ENCODE data around the gene TUBB6. TPM values are rescaled to one million over a fixed set of nuclear protein-coding genes. Genes with fewer than 3 reads are reported as not detected.

The TUBB6 gene
- total and polyA plus RNA-seq, 12 donors = 15.7 to 90.8 (median 39.5) TPM

- peak overlapping the region in 2 of 4 donors; percentile 13 to 39 for H3K4me3 ChIP-seq
- WGBS, 4 donors = 2 to 7% (median 3%) methylated on average over 7 to 41 of the region's 41 CpGs
- H3K9me3 ChIP-seq (replicated peaks in 1 of 3) = no peaks in the 10 kb centered on the region
- intact Hi-C loops (cut with DNase I) = no loop called here
- peak in 1 of 2 donors; percentile 30 for TF ChIP-seq POLR2A (IDR thresholded peaks at IDR 0.05)
- TF ChIP-seq, protein P1, sequence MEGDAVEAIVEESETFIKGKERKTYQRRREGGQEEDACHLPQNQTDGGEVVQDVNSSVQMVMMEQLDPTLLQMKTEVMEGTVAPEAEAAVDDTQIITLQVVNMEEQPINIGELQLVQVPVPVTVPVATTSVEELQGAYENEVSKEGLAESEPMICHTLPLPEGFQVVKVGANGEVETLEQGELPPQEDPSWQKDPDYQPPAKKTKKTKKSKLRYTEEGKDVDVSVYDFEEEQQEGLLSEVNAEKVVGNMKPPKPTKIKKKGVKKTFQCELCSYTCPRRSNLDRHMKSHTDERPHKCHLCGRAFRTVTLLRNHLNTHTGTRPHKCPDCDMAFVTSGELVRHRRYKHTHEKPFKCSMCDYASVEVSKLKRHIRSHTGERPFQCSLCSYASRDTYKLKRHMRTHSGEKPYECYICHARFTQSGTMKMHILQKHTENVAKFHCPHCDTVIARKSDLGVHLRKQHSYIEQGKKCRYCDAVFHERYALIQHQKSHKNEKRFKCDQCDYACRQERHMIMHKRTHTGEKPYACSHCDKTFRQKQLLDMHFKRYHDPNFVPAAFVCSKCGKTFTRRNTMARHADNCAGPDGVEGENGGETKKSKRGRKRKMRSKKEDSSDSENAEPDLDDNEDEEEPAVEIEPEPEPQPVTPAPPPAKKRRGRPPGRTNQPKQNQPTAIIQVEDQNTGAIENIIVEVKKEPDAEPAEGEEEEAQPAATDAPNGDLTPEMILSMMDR (IDR thresholded peaks at IDR 0.05) = no peak
- H3K36me3 ChIP-seq (replicated peaks in 1 of 2) = no peaks in the 10 kb centered on the region
- H3K27me3 ChIP-seq = peaks cover 12% of the 10 kb centered on the region
- peaks cover 0 to 13% of the 10 kb centered on the region in 2 donors for H3K4me1 ChIP-seq (replicated peaks in 1 of 2)
- H3K27ac ChIP-seq = peak overlapping the region in 3 of 5 donors; percentile 0 to 82 (median 3)
- DNase-seq = peak in 6 of 7 donors; percentile 59 to 83 (median 70)
These were observed 20.2 kb upstream of the TUBB6 start for GRCh38 chr18:12287684-12288402.

GRCh38 chr18:12288403-12288755 lies 19.7 kb upstream of the TUBB6 start:
- no peak for TF ChIP-seq POLR2A (IDR thresholded peaks at IDR 0.05)
- TF ChIP-seq, protein P1 (IDR thresholded peaks at IDR 0.05) = no peak
- Histone ChIP-seq H3K27ac (peak overlapping the region in 1 of 5 donors; percentile 82), H3K36me3 (replicated peaks in 1 of 2) (no peaks in the 10 kb centered on the region), H3K4me1 (replicated peaks in 1 of 2) (peaks cover 0 to 13% of the 10 kb centered on the region in 2 donors), H3K9me3 (replicated peaks in 1 of 3) (no peaks in the 10 kb centered on the region), H3K4me3 (peak overlapping the region in 2 of 4 donors; percentile 13 to 39), H3K27me3 (peaks cover 12% of the 10 kb centered on the region)
- DNase-seq = no peak
- intact Hi-C loops (cut with DNase I) = no loop called here
- WGBS, 4 donors = 23 to 38% (median 30%) methylated on average over 8 to 10 of the region's 10 CpGs

DNA sequence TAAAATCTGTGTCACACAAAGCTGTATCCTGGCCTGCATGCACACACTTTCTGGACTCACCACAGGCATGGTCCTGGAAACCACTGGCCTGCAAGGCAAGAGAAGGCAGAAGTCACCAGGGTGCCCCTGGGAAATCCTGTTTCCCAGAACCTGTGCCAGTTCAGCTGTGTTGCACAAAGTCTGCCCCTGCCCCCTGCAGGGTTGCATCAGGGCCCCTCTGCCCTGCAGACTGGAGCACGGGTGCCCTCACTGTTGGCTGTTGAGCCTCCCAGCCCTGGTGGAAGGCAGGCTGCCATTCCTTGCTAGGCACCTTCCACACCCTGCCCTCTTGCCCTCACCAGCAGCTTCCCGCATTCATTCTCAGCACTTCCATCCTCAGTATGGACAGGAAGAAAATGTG lies 18.0 kb upstream of the TUBB6 start:
- Histone ChIP-seq H3K9me3 (replicated peaks in 1 of 3) (no peaks in the 10 kb centered on the region), H3K4me1 (replicated peaks in 1 of 2) (peaks cover 0 to 13% of the 10 kb centered on the region in 2 donors), H3K27me3 (peaks cover 12% of the 10 kb centered on the region), H3K27ac (no peak overlapping the region), H3K4me3 (no peak overlapping the region), H3K36me3 (replicated peaks in 1 of 2) (no peaks in the 10 kb centered on the region)
- no peak for DNase-seq
- TF ChIP-seq, protein P1 (IDR thresholded peaks at IDR 0.05) = no peak
- no peak for TF ChIP-seq POLR2A (IDR thresholded peaks at IDR 0.05)
- intact Hi-C loops (cut with DNase I) = no loop called here
- WGBS, 4 donors = 80 to 93% (median 88%) methylated on average over 1 to 2 of the region's 2 CpGs

GRCh38 chr18:12291161-12291560 lies 16.9 kb upstream of the TUBB6 start:
- no peak for DNase-seq
- no peaks in the 10 kb centered on the region for H3K36me3 ChIP-seq (replicated peaks in 1 of 2)
- WGBS, 4 donors = 72 to 83% (median 74%) methylated on average over 6 of the region's 6 CpGs
- peaks cover 0 to 13% of the 10 kb centered on the region in 2 donors for H3K4me1 ChIP-seq (replicated peaks in 1 of 2)
- H3K4me3 ChIP-seq = no peak overlapping the region
- no peak overlapping the region for H3K27ac ChIP-seq
- TF ChIP-seq POLR2A (IDR thresholded peaks at IDR 0.05) = no peak
- TF ChIP-seq, protein P1 (IDR thresholded peaks at IDR 0.05) = no peak
- peaks cover 12% of the 10 kb centered on the region for H3K27me3 ChIP-seq
- no peaks in the 10 kb centered on the region for H3K9me3 ChIP-seq (replicated peaks in 1 of 3)
- intact Hi-C loops (cut with DNase I) = no loop called here
